HL-60/S4 treated with retinoic acid at 250 ng/mL for 4 days and 3 days (cell line): ENCODE measurements around the gene POTEM.
"Not testable (repeated sequence)": the region's sequence is repeated elsewhere in the genome, so short reads cannot be mapped to it uniquely, and the experiment has no call there.

Experiments
- in situ Hi-C: fragments of 300-500 bp; cut with MboI; formaldehyde crosslinking; loops from 2 replicates; pipeline ENCODE4 v1.7.0; 2022; ENCODE audit warnings: low sequenced_read_pairs

The POTEM gene

DNA sequence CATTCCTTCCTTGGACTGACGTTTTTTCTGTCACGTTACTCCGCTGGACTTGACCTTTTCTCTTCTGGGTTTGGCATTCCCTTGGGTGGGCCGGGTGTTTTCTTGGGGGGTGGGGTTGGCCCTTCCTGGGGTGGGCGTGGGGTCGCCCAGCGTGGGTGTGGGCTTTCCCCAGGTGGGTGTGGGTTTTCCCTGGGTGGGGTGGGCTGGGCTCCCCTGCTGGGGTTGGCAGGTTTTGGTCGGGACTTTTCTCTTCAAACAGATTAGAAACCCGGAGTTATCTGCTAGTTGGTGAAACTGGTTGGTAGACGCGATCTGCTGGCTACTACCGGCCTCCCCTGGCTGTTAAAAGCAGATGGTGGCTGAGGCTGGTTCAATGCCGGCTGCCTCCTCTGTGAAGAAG is at the start of gene POTEM:
TSS of gene POTEM (plus strand) at position 301 of the 400 bp plus-strand sequence. CDS start at position 353, 52 bp downstream.
- in situ Hi-C loops: not testable (repeated sequence)

DNA sequence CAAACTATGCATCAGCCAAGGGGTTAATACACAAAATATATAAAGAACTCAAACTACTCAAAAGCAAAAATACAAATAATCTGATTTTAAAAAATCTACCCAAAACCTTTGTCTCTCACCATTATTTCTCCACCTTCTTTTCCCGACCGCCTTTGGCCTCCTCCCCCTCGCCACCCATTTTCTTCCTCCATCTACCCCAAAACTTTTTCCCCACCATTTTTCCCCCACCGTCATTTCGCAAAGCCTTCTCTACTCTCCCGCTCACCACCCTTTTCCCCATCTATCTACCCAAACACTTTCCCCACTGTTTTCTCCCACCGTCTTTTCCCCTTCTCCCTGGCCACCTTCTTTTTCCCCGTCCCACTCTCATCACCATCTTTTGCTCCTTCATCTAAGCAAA is 48.9 kb upstream of the POTEM start:
- in situ Hi-C loops: not testable (repeated sequence)

- in situ Hi-C loops: not testable (repeated sequence)
Measured at GRCh38 chr14:18920052-18920451, 47.2 kb upstream of the POTEM start.

DNA sequence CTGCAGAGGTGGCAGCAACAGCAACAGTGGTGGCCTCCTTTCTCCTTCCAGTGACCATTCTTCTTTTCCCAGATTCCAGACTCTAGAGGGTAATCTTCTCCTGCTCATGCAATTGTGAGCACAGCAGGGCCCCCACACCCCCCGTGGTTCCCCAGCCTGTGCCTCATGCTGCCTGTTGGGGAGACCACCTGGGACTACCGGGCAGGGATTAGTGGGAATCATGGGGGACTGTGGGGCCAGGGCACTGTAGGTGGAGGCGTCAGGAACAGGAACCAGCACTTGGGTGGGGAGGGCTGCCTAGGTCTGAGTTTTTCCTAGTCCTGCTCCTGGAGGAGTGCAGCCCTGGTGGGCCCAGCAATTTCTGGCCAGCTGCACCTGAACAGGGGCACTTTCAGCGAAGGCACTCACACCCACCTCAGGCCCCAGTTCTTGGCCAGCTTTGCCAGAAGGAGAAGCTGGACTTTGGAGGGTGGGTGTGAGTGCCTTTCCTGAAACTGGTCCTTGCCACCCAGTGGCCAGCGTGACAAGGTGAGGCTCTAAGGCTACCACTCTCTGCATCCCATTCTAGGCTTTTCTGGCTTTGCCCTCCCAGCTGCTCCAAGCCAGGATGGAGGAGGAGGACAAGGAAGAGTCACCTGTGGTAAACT is 46.1 kb upstream of the POTEM start:
- in situ Hi-C loops: not testable (repeated sequence)

- in situ Hi-C loops: not testable (repeated sequence)
Measured at GRCh38 chr14:18936848-18937247, 30.4 kb upstream of the POTEM start.

DNA sequence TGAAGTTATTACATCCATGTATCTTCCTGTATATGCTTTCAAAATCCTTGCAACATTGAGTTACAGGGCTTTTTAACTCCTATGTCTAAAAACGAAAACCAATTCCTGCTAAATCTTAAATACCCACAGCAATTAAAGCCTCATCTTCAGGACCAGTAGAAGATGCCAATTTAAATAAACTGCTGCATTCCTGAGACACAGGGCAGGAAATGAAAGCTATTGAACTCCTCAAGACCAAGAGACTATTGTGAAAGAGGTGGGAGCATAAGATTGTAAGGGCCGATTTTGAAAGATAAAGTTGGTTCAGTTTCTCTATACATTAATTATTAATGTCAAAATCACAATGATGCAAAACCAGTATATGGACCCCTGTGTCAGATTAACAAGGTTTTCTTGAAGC is 28.5 kb upstream of the POTEM start:
- in situ Hi-C loops: not testable (repeated sequence)

DNA sequence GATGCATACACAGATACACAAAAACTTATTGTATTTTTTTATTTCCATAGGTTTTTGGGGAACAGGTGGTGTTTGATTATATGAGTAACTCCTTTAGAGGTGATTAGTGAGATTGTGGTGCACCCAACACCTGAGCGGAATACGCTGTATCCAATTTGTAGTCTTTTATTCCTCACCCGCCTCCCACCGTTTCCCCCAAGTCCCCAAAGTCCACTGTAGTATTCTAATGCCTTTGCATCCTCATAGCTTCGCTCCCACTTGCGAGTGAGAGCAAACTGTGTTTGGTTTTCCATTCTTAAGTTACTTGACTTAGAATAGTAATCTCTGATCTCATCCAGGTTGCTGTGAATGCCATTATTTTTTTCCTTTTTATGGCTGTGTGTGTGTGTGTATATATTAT is 17.3 kb upstream of the POTEM start:
- in situ Hi-C loops: not testable (repeated sequence)

DNA sequence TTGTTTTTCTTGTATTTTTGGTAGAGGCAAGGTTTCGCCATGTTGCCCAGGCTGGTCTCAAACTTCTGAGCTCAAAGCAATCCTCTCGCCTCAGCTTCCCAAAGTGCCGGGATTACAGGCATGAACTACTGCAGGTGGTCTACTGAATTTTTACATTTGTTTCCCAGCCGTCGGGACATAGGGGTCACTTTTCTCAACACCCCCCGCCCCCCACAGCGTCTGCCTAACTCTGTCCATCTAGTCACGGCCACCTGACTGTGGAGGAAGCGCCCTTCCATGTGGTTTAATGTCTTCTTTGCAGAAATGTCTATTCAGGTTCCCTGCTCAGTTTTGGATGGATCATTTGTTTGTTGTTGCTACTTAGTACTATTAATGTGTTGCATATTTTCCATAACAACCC is 14.1 kb upstream of the POTEM start:
- in situ Hi-C loops: not testable (repeated sequence)

DNA sequence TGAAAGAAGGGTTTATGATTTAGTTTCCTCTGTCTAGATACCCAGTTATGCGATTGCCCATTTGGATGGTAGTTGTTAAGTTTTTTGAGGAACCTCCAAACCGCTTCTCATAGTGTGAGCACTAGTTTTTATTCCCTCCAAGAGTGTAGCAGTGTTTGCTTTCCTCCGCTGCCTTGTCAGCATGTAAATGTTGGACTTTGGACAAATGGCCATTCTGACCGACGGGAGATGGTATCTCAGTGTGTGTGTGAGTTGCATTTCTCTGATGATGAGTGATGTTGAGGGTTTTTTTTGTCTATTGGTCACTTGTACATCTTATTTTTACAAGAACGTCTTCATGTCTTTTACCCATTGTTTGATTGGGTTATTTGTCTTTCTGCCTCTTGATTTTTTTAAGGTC is 11.4 kb upstream of the POTEM start:
- in situ Hi-C loops: not testable (repeated sequence)

DNA sequence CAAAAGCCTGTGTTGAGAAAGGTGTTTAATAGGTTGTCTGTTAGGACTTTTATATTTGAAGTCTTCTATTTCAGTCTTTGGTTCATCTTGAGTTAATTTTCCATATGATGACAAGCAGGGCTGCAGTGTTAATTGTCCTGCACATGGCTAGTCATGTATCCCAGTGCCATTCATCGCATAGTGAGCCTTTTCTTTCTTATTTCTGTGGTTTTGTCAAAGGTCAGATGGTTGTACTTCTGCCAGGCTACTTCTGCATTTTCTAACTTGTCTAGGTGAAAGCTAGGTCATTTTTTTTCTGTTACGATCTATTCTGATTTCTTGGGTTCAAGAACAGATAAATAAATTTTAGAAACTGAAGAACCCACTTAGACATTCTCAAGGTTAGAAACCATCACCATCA is 5.7 kb upstream of the POTEM start:
- in situ Hi-C loops: not testable (repeated sequence)

GRCh38 chr14:18962143-18962542 is 5.1 kb upstream of the POTEM start:
- in situ Hi-C loops: not testable (repeated sequence)

DNA sequence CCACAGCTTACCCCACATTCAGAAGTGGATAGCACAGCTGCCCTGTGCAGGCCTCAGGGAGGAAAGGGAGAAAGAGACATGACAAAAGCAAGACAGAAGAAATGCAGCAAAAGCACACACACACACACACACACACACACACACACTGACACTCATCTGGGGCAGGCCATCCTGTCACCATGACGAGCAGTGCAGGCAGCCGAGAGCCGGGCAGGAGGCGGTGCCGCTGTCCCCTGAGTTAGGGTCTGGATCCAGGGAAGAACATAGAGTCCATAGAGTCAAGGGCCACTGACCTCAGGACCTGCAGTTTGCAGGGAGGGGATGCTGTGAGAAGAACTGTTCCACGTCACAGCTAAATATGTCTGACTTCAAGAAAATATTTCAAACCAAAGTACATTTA is 4.0 kb upstream of the POTEM start:
- in situ Hi-C loops: not testable (repeated sequence)

DNA sequence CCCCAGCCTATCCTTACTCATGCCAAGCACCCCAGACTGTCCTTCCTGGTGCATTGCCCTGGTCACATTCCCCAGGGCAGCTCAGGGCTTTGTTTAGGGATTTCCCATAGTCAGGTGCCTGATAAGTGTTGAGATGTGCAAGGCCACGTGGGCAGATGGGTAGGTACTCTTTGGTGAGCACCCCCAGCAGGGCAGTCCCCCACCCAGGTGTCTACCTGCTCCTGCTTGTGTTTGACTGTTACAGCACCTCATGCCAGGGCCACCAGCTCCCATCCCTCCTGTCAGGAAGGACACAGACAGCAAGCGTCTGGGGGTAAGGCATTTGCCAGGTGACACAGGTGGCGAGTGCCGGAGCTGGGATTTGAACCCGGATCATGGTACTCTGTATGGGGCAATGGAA is 2.4 kb upstream of the POTEM start:
- in situ Hi-C loops: not testable (repeated sequence)

DNA sequence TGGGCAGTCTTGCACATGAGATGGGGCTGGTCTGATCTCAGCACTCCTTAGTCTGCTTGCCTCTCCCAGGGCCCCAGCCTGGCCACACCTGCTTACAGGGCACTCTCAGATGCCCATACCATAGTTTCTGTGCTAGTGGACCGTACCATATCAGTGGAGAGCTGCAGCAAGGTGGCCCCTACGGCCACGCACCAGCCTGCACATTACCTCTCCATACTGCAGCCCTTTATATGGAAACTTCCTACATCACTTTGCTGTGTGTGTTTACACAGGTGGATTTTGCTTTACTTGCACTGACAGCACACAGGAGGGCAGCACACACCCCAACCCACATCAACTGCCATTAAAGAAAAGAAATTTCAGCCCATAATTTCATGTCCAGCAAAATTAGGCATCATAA is 35.3 kb downstream of the POTEM start:
- in situ Hi-C loops: not testable (repeated sequence)

- in situ Hi-C loops: not testable (repeated sequence)
Measured at GRCh38 chr14:19006490-19006889, 39.3 kb downstream of the POTEM start.

GRCh38 chr14:19007678-19008077 is 40.4 kb downstream of the POTEM start:
- in situ Hi-C loops: not testable (repeated sequence)

DNA sequence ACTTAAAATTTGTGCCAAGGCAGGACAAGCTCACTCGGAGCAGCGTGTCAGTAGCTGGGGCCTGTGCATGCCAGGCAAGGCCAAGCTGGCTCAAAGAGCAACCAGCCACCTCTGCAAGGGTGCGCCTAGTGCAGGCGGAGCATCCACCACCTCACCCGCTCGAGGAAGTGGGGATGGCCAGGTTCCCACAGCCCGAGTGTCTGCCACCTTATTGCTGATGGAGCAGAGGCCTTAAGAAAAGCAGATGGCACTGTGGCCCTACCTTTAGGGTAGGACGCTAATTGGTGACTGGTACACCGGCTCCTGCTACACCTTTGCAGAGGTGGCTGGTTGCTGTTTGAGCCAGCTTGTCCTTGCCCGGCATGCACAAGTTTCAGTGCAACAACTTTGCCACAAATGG is 43.8 kb downstream of the POTEM start:
- in situ Hi-C loops: not testable (repeated sequence)

GRCh38 chr14:19011703-19012102 is 44.5 kb downstream of the POTEM start:
- in situ Hi-C loops: not testable (repeated sequence)

DNA sequence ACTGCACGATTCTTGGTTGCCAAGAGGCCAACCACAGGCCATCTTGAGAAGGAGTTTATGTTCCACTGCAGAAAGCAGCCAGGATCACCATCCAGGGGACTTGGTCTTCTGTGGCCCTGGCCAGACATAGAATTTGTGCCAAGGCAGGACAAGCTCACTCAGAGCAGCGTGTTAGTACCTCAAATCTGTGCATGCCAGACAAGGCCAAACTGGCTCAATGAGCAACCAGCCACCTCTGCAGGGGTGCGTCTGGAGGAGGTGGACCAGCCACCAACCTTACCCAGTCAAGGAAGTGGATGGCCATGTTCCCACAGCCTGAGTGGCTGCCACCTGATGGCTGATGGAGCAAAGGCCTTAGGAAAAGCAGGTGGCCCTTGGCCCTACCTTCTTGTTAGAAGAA is 48.0 kb downstream of the POTEM start:
- in situ Hi-C loops: not testable (repeated sequence)

DNA sequence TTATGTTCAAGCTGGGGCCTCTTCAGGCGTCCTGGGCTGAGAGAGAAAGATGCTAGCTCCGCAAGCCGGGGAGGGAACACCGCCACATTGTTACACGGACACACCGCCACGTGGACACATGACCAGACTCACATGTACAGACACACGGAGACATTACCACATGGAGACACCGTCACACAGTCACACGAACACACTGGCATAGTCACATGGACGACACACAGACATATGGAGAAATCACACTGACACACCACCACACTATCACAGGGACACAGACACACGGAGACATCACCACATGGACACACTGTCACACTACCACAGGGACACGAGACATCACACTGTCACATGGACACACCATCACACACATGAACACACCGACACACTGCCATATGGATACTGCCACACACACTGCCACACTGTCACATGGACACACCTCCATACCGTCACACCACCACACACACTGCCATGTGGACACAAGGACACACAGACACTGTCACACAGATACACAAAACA is 57.9 kb downstream of the POTEM start:
- in situ Hi-C loops: not testable (repeated sequence)

- in situ Hi-C loops: not testable (repeated sequence)
Measured at GRCh38 chr14:19026649-19027351, 59.6 kb downstream of the POTEM start.

DNA sequence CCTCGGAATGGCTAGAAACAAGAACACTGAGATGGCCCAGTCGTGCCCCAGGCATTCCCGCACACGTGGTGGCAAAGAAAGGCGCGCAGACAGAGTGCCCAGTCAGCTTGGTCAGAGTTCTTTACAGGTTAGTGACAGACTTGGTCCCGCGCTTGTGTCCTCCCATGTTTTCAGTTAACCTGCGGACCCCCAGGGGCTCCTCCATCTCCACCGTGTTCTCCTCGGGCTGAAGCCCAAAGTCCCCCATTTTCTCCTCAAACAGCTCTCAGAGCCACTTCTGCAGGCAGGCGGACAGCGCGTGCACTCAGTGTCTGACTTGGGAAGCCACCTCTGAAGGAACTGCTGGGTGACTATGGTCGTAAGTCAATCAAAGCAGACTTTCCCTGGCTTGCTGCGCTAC is 60.7 kb downstream of the POTEM start:
- in situ Hi-C loops: not testable (repeated sequence)
